Stimulated activated CD8-positive, alpha-beta memory T cell treated with anti-CD3 and anti-CD28 coated beads, Interleukin-12 subunit alpha, Interleukin-12 subunit beta, amount 100 ng/mL, for 24 hours (primary cell): ENCODE data around the gene NFIB.

Source experiments
- DNase-seq: peaks from one replicate; pipeline ENCODE4 v3.0.0-alpha.2; 2020; ENCODE audit errors: extremely low read depth

The NFIB gene

GRCh38 chr9:14188538-14188937 is 125.4 kb downstream of the NFIB start:
- DNase-seq = no peak

GRCh38 chr9:14188011-14188410 is 125.9 kb downstream of the NFIB start:
- DNase-seq = no peak

GRCh38 chr9:14186096-14186495 is 127.8 kb downstream of the NFIB start:
- no peak for DNase-seq

GRCh38 chr9:14185016-14185415 is 128.9 kb downstream of the NFIB start:
- no peak for DNase-seq

GRCh38 chr9:14183001-14183400 is 130.9 kb downstream of the NFIB start:
- DNase-seq = no peak

- DNase-seq = no peak
Observed at GRCh38 chr9:14180960-14181537, 132.9 kb downstream of the NFIB start.

- DNase-seq = no peak
Observed at GRCh38 chr9:14180093-14180959, 133.6 kb downstream of the NFIB start.

- no peak for DNase-seq
Observed at GRCh38 chr9:14179449-14179848, 134.5 kb downstream of the NFIB start.

GRCh38 chr9:14175778-14176177 is 138.2 kb downstream of the NFIB start:
- no peak for DNase-seq

- DNase-seq = no peak
Observed at GRCh38 chr9:14173713-14174112, 140.2 kb downstream of the NFIB start.

- no peak for DNase-seq
Observed at GRCh38 chr9:14170973-14171596, 142.9 kb downstream of the NFIB start.

- no peak for DNase-seq
Observed at GRCh38 chr9:14170392-14170931, 143.5 kb downstream of the NFIB start.

GRCh38 chr9:14168381-14168780 is 145.6 kb downstream of the NFIB start:
- DNase-seq = no peak

- DNase-seq = no peak
Observed at GRCh38 chr9:14165376-14166035, 148.4 kb downstream of the NFIB start.

- no peak for DNase-seq
Observed at GRCh38 chr9:14164908-14165307, 149.0 kb downstream of the NFIB start.

GRCh38 chr9:14159440-14160216 is 154.3 kb downstream of the NFIB start:
- DNase-seq = no peak

- DNase-seq = no peak
Observed at GRCh38 chr9:14158916-14159315, 155.0 kb downstream of the NFIB start.

- DNase-seq = no peak
Observed at GRCh38 chr9:14158136-14158813, 155.7 kb downstream of the NFIB start.

- DNase-seq = no peak
Observed at GRCh38 chr9:14157191-14157590, 156.8 kb downstream of the NFIB start.

- DNase-seq = no peak
Observed at GRCh38 chr9:14156046-14156445, 157.9 kb downstream of the NFIB start.

GRCh38 chr9:14155237-14155636 is 158.7 kb downstream of the NFIB start:
- no peak for DNase-seq
